C4-2B (cell line): ENCODE data around the gene DNAJC8.

Experiments used
- CTCF ChIP-seq: fragments of 450-650 bp; conservative IDR thresholded peaks from 2 replicates; pipeline ENCODE4 v1.5.1; 2017; ENCODE audit warnings: mild to moderate bottlenecking
- ZFX ChIP-seq: fragments of 450-650 bp; IDR thresholded peaks from 2 replicates; pipeline ENCODE4 v1.6.1; 2017

GRCh38 chr1:28259934-28260802 lies 27.3 kb upstream of the DNAJC8 start:
- TF ChIP-seq CTCF, result no peak
- TF ChIP-seq ZFX, result 0 out of 2 replicates have a peak, but pooled peaks have one; percentile 29
